ENCODE data around the gene TTLL11. TPM values are rescaled to one million over a fixed set of nuclear protein-coding genes. Genes with fewer than 3 reads are reported as not detected.

Gene TTLL11
- total RNA-seq, 1 donor = 6.2 TPM

DNA sequence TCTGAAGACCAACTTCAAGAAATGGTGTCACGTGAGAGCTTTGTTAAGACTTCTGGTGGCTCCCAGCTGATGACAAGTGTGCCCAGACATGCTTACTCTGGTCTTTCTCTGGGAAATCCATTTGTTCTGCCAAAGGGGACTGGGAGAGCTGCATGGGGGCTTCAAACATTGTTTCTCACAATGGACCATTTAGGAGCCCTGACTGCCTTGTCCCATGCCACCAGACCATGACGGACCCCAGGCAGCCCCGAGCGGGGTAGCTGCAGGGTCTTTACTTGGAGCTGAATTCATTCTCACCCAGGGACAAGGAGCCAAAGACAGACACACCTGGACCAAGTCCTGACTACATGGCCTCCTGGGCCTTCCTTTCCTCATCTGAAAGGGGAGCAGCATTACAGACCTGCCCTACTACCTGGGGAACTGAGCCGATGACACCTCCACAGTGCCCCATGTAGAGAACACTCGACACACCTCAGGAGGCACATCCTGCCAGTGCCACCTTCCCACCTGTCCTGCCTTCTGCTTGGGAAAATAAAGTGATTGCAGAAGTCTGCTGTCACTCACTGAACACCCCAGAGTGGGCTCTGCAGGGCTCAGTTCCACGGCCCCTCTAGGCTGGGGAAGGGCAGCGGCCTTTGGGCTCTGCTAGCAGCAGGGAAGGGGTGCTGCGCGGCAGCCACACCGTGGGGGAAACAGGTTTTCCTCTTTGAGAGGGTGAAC is 272.7 kb downstream of the TTLL11 start:
- Histone ChIP-seq H3K36me3 (ENCODE audit: insufficient read depth, low read length) (no peaks in the 10 kb centered on the region), H3K4me1 (ENCODE audit: insufficient read depth, low read length) (peaks cover 2% of the 10 kb centered on the region), H2AFZ (ENCODE audit: low read length) (no peak overlapping the region), H3K79me2 (ENCODE audit: insufficient read depth, low read length) (no peaks in the 10 kb centered on the region), H4K20me1 (ENCODE audit: insufficient read depth, low read length) (no peaks in the 10 kb centered on the region), H3K27ac (ENCODE audit: low read depth, low read length) (no peak overlapping the region), H3K9me3 (ENCODE audit: low read depth, low read length) (no peaks in the 10 kb centered on the region), H3K27me3 (ENCODE audit: insufficient read depth, low read length) (no peaks in the 10 kb centered on the region), H3K4me2 (ENCODE audit: insufficient read depth, low read length) (no peak overlapping the region), H3K4me3 (ENCODE audit: insufficient read depth, low read length) (no peak overlapping the region)
- peak; percentile 76 for DNase-seq (ENCODE audit: insufficient read length, low spot score, missing footprints)
- no peak for TF ChIP-seq CTCF (IDR thresholded peaks at IDR 0.05; ENCODE audit: extremely low read depth, low read depth, low read length)

GRCh38 chr9:121819428-121820231 is 273.5 kb downstream of the TTLL11 start:
- H3K27ac ChIP-seq (ENCODE audit: low read depth, low read length) = no peak overlapping the region
- H2AFZ ChIP-seq (ENCODE audit: low read length) = peak overlapping the region; percentile 62
- H3K27me3 ChIP-seq (ENCODE audit: insufficient read depth, low read length) = no peaks in the 10 kb centered on the region
- peak overlapping the region; percentile 58 for H3K4me2 ChIP-seq (ENCODE audit: insufficient read depth, low read length)
- no peaks in the 10 kb centered on the region for H3K9me3 ChIP-seq (ENCODE audit: low read depth, low read length)
- TF ChIP-seq CTCF (IDR thresholded peaks at IDR 0.05; ENCODE audit: extremely low read depth, low read depth, low read length) = no peak
- H3K79me2 ChIP-seq (ENCODE audit: insufficient read depth, low read length) = no peaks in the 10 kb centered on the region
- no peaks in the 10 kb centered on the region for H3K36me3 ChIP-seq (ENCODE audit: insufficient read depth, low read length)
- peak; percentile 95 for DNase-seq (ENCODE audit: insufficient read length, low spot score, missing footprints)
- H3K4me3 ChIP-seq (ENCODE audit: insufficient read depth, low read length) = peak overlapping the region; percentile 30
- no peaks in the 10 kb centered on the region for H4K20me1 ChIP-seq (ENCODE audit: insufficient read depth, low read length)
- H3K4me1 ChIP-seq (ENCODE audit: insufficient read depth, low read length) = peaks cover 2% of the 10 kb centered on the region

DNA sequence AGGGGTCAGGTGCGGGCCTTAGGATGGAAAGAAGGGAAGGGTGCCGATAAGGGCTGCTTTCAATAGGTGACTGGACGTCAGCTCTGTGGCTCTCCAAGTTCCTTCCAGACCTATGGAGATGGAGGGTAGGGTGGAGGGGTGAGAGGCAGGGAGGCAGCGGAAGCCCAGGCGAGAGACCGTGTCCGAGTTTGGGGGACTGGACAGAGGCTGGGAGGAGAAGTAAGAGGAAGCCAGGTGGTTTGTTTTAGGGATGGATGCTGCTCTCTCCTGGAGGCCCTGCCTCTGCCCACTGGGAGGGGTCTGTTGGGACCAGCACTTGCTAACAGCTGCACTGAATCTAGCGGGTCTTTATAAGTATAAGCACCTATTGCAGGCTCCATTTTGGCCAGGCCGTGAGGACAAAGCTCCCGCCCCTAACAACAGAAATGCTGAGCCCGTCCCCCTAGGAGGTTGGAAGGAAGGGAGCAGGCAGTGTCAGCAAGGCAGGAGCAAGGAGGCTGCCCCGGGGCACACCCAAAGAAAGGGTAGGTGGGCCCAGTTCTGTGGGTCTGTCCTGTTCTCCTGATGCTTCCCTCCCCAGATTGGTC is 274.2 kb downstream of the TTLL11 start:
- H3K36me3 ChIP-seq (ENCODE audit: insufficient read depth, low read length) = no peaks in the 10 kb centered on the region
- no peak overlapping the region for H3K27ac ChIP-seq (ENCODE audit: low read depth, low read length)
- no peak overlapping the region for H3K4me2 ChIP-seq (ENCODE audit: insufficient read depth, low read length)
- H2AFZ ChIP-seq (ENCODE audit: low read length) = no peak overlapping the region
- TF ChIP-seq CTCF (IDR thresholded peaks at IDR 0.05; ENCODE audit: extremely low read depth, low read depth, low read length) = no peak
- no peaks in the 10 kb centered on the region for H3K9me3 ChIP-seq (ENCODE audit: low read depth, low read length)
- no peak overlapping the region for H3K4me3 ChIP-seq (ENCODE audit: insufficient read depth, low read length)
- no peaks in the 10 kb centered on the region for H3K79me2 ChIP-seq (ENCODE audit: insufficient read depth, low read length)
- peak; percentile 71 for DNase-seq (ENCODE audit: insufficient read length, low spot score, missing footprints)
- peaks cover 2% of the 10 kb centered on the region for H3K4me1 ChIP-seq (ENCODE audit: insufficient read depth, low read length)
- no peaks in the 10 kb centered on the region for H3K27me3 ChIP-seq (ENCODE audit: insufficient read depth, low read length)
- H4K20me1 ChIP-seq (ENCODE audit: insufficient read depth, low read length) = no peaks in the 10 kb centered on the region
